Activated T-cell treated with anti-CD3 and anti-CD28 coated beads, Interleukin-2, amount 50 U/mL, for 72 hours (primary cell): Measurements from ENCODE around the gene CACFD1. TPM values are rescaled to one million over a fixed set of nuclear protein-coding genes. Genes with fewer than 3 reads are reported as not detected.

Source experiments
- ATAC-seq, 2 donors: fragments of 150-1000 bp; cut with Tn5 transposase; replicated peaks in 1 of 2; 2 replicates each; pipeline ENCODE4 v1.10.0; 2021; ENCODE audit warnings: moderate library complexity in 2 of 2, mild to moderate bottlenecking in 1 of 2
- DNase-seq, 2 donors: peaks; one replicate each; pipeline ENCODE4 v3.0.0; 2021 to 2022; ENCODE audit warnings: mixed read lengths in 1 of 2
- H3K27ac Mint-ChIP-seq: one replicate; pipeline ENCODE4 v1.8.0; 2022; ENCODE audit warnings: mild to moderate bottlenecking, moderate library complexity, mixed read lengths
- H3K27me3 Mint-ChIP-seq: one replicate; pipeline ENCODE4 v1.8.0; 2022; ENCODE audit warnings: low read depth, mixed read lengths
- H3K36me3 Mint-ChIP-seq, 2 donors: one replicate each; pipeline ENCODE4 v1.8.0; 2022; ENCODE audit warnings: mixed read lengths in 2 of 2, mild to moderate bottlenecking in 1 of 2; ENCODE audit not compliant: insufficient read depth in 2 of 2
- H3K4me1 Mint-ChIP-seq: one replicate; pipeline ENCODE4 v1.8.0; 2022; ENCODE audit warnings: low read depth, mixed read lengths
- H3K4me3 Mint-ChIP-seq, 2 donors: one replicate each; pipeline ENCODE4 v1.8.0; 2022; ENCODE audit warnings: mild to moderate bottlenecking in 2 of 2, mixed read lengths in 2 of 2, moderate library complexity in 2 of 2
- H3K9me3 Mint-ChIP-seq, 2 donors: one replicate each; pipeline ENCODE4 v1.8.0; 2022; ENCODE audit warnings: mixed read lengths in 2 of 2
- total RNA-seq, 2 donors: library from RNA; stranded (reverse); gene quantifications; one replicate each; pipeline ENCODE4 v1.2.3, GENCODE V29; 2022

The CACFD1 gene
- total RNA-seq, 2 donors from 2014 or later = 1.3 to 2.8 TPM

DNA sequence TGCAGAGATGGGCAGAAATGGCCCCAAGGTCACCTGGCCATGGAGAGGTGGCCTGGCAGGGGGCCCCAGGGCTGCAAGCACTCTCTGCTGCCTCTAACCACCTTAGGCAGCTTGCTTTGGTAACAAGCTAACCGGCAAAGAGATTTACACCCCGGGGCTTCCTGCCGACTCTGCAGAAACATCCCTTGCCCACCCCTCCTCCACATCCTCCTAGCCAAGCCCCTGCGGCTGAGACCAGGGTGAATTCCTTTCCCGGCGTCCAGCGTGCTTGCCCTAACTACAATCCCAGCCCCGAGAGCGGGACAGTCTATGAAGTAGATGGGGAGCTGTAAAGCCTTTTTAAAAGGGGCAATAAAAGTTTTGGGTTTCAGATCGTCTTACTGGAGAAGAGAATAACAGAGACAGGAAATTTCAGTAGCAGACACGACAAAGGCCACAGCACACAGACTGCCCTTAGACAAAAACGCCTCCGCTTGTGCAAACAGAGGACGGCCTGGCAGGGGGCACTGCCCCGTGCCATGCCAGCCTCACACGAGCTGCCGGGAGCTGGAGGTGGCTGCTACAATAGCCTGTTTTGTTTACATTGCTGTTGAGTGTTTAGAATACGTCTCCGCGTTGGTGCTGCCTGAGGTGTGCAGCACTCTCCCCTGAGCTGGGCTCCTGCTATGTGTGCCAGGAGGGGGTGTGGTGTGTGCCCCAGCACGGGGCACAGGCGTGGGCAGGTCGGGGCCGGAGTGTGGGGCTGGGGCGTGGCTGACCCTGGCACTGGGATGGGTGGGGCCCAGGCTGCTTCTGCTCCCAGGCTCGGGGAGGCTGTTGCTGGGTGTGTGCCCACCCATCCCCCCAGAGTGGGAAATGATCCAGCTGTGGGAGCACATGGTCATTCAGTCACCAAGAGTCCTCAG lies 49.7 kb downstream of the CACFD1 start:
- Mint-ChIP-seq H3K27me3 (no peaks in the 10 kb centered on the region), H3K36me3 (no peaks in the 10 kb centered on the region), H3K4me1 (peaks cover 9% of the 10 kb centered on the region), H3K9me3 (no peaks in the 10 kb centered on the region), H3K4me3 (peak overlapping the region; percentile 60 to 71), H3K27ac (no peak overlapping the region)
- ATAC-seq = peak; percentile 54 to 55
- DNase-seq = peak in 1 of 2 donors; percentile 3

DNA sequence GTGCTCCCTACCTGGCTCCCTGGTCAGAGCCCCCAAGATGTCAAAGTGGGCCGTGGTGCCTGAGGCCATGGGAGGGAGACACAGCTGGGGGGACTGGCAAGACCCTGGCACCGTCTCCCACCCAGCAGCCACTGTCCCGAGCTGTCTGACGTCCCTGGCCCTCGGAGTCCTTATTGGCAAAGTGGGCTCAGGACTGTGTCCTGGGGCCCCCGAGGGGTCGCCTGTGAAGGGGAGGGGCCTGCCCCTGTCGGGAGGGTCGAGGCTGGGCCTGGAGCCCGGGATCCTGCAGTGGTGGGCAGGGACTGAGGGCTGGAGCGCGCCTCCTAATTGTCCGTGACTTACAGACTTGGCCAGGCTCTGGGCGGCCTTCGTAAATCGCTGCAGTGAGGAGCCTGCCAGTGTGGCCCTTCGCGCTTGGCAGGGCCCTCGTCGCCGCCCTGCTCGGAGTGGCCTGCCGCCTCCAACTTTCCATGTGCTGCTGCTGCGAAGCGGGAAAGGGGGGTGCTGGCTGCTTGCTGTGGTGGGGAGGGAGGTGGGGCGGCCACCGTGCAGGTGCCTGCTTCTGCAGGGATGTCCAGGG lies 51.2 kb downstream of the CACFD1 start:
- DNase-seq = no peak
- ATAC-seq = no peak
- H3K36me3 Mint-ChIP-seq = no peaks in the 10 kb centered on the region
- H3K27ac Mint-ChIP-seq = no peak overlapping the region
- peaks cover 9% of the 10 kb centered on the region for H3K4me1 Mint-ChIP-seq
- no peak overlapping the region for H3K4me3 Mint-ChIP-seq
- H3K27me3 Mint-ChIP-seq = no peaks in the 10 kb centered on the region
- no peaks in the 10 kb centered on the region for H3K9me3 Mint-ChIP-seq

DNA sequence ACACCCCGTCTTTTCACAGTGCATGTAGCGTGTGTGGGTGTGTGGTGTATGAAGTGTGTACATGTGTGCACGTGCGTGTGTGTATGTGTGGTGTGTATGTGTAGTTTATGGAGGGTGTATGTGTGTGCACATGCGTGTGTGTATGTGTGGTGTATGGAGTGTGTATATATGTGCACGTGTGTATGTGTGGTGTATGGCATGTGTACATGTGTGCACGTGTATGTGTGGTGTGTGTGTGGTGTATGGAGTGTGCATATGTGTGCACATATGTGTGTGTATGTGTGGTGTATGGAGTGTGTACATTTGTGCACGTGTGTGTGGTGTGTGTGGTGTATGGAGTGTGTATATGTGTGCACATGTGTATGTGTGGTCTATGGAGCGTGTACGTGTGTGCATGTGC lies 51.8 kb downstream of the CACFD1 start:
- Mint-ChIP-seq H3K36me3 (no peaks in the 10 kb centered on the region), H3K27me3 (no peaks in the 10 kb centered on the region), H3K4me1 (peaks cover 9% of the 10 kb centered on the region), H3K9me3 (no peaks in the 10 kb centered on the region), H3K27ac (no peak overlapping the region), H3K4me3 (no peak overlapping the region)
- DNase-seq (no peak), ATAC-seq (no peak)

DNA sequence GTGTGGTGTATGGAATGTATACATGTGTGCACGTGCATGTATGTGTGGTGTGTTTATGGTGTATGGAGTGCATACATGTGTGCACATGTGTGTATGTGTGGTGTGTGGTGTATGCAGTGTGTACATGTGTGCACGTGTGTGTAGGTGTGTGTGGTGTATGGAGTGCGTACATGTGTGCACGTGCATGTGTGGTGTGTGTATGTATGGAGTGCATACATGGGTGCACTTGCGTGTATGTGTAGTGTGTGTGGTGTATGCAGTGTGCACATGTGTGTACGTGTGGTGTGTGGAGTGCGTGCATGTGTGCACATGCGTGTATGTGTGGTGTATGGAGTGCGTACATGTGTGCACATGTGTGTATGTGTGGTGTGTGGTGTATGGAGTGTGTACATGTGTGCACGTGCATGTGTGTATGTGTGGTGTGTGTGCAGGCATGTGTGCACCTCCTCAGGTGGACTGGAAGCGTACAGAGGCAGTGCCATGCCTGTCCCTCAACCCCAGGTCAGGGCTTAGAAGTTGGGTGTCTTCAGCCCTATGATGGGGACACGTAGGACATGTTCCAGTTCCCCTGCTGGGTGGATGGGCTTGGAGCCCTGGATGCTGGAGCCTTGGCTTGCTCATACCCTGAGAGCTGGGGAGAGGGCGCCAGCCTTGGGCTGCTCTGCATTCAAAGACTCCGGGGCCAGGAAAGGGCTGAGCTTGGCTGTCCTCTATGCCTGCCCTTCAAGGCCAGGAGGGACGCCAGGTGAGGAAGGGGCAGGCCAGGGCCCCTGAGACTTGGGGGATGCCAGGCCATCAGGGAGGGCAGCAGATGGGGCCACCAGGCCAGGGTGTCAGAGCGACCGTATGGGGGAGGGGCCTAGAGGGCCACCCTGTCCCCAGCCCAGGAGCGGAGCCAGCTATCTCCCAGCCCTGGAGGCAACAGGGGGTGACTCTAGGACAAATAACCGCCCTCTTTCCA lies 52.8 kb downstream of the CACFD1 start:
- peaks cover 9% of the 10 kb centered on the region for H3K4me1 Mint-ChIP-seq

DNA sequence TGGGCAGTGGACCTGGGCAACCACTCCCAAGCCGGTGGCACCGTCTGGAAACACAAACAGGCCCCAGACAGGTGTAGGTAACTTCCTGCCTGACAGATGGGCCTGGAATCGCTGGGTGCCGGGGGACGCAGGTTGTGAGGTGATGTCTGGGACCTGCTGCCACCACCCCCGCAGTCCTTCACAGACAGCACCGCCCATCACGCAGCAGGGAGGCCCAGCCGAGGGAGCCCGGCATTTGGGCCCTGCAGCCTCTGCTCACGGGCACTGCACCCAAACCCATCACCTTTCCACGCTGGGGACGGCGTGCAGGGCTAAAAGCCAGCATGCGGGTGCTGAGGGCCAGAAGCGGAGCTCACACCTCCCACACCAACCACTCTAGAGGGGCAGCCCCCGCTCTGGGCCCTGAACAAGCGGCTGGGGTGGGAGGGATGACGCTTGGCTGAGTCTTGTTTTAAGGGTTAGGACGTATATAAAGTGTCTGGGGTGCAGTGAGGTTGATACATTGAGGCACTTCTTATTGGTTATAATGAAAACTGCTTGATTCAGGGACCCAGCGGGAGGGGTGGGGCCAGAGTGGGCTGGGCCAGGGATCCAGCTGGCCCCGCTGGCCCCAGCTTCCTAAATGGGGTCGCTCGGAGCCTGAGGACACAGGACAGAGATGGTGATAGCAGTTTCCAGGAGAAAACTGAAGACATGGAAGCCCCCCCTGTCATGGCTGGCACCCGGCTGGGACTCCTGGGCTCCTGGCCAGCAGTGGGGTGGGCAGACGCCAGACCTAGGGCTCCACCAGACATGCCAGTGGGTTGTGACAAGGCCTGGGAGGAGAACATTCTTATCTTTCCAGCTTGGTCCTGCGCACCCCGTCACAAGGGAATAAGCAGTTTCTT lies 53.7 kb downstream of the CACFD1 start:
- Mint-ChIP-seq H3K4me3 (no peak overlapping the region), H3K27me3 (no peaks in the 10 kb centered on the region), H3K9me3 (no peaks in the 10 kb centered on the region), H3K36me3 (no peaks in the 10 kb centered on the region), H3K4me1 (peaks cover 9% of the 10 kb centered on the region), H3K27ac (no peak overlapping the region)
- DNase-seq (no peak), ATAC-seq (no peak)

More for the DNA sequence above, 52.8 kb downstream of the CACFD1 start:
- no peaks in the 10 kb centered on the region for H3K36me3 Mint-ChIP-seq
- H3K9me3 Mint-ChIP-seq = no peaks in the 10 kb centered on the region
- no peaks in the 10 kb centered on the region for H3K27me3 Mint-ChIP-seq
- H3K27ac Mint-ChIP-seq = no peak overlapping the region
- DNase-seq = no peak
- no peak overlapping the region for H3K4me3 Mint-ChIP-seq
- ATAC-seq = no peak

DNA sequence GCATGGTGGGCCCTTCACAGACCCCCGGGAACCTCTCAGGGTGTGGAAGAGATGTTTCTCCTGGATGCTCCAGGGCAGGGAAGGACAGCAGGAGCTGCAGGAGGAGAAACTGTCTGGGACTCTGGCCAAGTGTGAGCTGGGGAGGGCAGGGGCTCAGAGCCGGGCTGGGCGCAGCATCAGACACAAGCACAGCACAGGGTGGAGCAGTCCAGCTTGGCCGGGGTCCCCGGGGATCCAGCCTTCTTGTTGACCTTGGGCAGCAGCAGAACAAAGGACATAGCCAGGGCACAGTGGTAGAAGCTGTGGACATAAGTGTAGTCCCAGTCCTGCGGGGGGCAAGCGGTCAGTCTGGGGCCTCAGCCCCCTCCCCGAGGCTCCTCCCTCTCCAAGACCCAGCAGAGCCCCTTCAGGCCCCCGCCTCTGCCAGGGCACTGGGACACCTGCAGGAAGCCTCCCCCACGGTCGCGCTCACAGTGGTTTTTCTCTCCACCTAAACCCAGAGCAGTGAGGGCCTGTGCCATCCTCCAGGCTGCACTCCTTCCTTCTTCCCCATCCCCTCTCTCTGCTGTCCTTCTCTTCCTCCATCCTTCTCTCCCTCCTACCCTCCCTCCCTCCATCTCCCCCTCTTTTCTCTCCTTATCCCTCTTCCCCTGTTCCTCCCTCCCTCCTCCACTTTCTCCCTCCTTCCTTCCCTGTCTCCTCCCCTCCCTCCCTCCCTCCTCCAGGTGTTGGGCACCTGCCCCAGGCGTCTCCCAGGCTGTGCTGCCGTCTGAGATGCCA lies 54.9 kb downstream of the CACFD1 start:
- DNase-seq = no peak
- H3K27me3 Mint-ChIP-seq = no peaks in the 10 kb centered on the region
- no peak for ATAC-seq
- H3K4me1 Mint-ChIP-seq = peaks cover 2% of the 10 kb centered on the region
- no peaks in the 10 kb centered on the region for H3K36me3 Mint-ChIP-seq
- H3K27ac Mint-ChIP-seq = no peak overlapping the region
- H3K9me3 Mint-ChIP-seq = no peaks in the 10 kb centered on the region
- no peak overlapping the region for H3K4me3 Mint-ChIP-seq

DNA sequence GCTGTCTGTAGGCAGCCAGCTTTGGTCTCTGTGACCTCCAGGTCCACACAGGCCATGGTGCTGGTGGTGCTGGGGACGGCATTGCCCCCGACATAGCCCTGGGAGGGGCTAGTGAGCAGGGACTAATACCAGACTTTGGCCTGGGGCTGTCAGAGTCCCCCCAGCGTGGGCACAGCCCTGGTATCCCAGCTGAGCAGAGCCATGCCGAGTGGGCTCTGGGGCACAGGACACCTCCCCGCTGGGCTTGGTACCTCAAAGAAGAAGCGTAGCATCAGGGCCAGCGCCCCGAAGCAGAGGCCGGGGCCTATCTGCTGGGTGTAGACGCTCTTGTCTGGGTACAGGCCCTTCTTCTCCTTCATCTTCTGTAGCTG lies 55.4 kb downstream of the CACFD1 start:
- no peaks in the 10 kb centered on the region for H3K4me1 Mint-ChIP-seq
- no peak overlapping the region for H3K27ac Mint-ChIP-seq
- H3K27me3 Mint-ChIP-seq = no peaks in the 10 kb centered on the region
- no peaks in the 10 kb centered on the region for H3K36me3 Mint-ChIP-seq
- no peak overlapping the region for H3K4me3 Mint-ChIP-seq
- no peak for ATAC-seq
- no peak for DNase-seq
- H3K9me3 Mint-ChIP-seq = no peaks in the 10 kb centered on the region

DNA sequence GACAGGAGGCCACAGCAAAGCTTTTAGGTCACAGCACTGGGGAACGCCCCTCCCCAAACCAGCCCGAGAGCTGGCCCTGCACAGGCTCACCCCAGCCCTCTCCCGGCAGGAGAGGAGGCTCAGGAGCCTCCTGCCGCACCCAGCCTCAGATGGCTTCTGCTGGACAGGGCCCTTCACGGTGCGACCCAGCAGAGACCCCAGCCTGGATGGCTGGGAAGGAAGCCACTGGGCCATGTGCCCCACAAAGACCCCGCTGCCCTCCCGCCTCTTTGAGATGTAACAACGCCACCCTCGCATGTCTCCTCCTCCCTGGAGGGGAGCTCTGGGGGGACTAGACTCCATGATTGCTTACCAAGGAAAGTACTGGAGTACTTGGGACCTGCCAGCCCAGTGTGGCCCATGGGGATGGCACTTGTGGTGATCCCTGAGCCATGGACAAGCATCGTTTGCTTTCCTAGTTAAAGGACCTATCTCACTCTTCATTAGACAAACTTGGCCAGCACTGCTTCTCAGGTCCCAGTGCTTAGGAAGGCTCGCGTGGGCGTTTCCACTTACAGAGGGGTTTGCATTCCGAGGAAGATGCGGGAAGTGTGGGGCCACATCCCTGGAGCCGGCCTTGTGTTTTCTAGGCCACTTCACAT lies 56.0 kb downstream of the CACFD1 start:
- Mint-ChIP-seq H3K4me3 (no peak overlapping the region), H3K27ac (no peak overlapping the region)
- ATAC-seq = no peak

DNA sequence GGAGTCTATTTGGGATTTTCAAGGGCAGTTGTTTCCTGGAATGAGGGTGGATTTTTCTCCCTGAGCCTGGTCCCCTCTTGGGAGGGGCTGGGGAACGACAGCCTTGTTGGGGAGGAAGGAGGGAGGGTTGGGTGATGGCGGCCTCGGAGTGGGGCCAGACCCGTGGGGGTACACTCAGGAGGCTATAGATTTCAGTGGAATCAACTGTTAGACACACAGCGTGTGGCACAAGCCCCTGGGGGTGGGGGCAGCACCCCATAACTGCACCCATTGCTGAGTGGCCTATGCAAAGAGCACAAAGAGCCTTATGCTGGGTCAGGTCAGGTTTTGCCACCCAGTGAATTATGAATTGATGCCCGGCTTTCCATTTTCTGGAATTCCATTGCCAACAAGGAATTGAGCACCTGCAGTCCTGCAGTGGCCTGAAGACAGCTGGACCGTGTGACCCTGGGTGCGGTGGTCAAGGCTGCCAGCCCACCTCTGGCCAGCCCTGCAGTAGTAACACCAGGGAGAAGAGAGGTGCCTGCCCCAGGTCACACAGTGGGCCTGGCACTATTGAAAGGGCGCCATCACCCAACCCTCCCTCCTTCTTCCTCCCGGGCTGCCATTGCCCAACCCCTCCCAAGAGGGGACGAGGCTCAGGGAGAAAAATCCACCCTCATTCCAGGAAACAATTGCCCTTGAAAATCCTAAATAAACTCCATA lies 56.6 kb downstream of the CACFD1 start:
- DNase-seq (no peak), ATAC-seq (no peak)
- no peaks in the 10 kb centered on the region for H3K36me3 Mint-ChIP-seq
- no peak overlapping the region for H3K4me3 Mint-ChIP-seq
- H3K27me3 Mint-ChIP-seq = no peaks in the 10 kb centered on the region
- H3K27ac Mint-ChIP-seq = no peak overlapping the region
- no peaks in the 10 kb centered on the region for H3K4me1 Mint-ChIP-seq
- no peaks in the 10 kb centered on the region for H3K9me3 Mint-ChIP-seq

More for the DNA sequence above, 56.0 kb downstream of the CACFD1 start:
- DNase-seq = no peak
- H3K36me3 Mint-ChIP-seq = no peaks in the 10 kb centered on the region
- no peaks in the 10 kb centered on the region for H3K9me3 Mint-ChIP-seq
- H3K27me3 Mint-ChIP-seq = no peaks in the 10 kb centered on the region
- no peaks in the 10 kb centered on the region for H3K4me1 Mint-ChIP-seq

DNA sequence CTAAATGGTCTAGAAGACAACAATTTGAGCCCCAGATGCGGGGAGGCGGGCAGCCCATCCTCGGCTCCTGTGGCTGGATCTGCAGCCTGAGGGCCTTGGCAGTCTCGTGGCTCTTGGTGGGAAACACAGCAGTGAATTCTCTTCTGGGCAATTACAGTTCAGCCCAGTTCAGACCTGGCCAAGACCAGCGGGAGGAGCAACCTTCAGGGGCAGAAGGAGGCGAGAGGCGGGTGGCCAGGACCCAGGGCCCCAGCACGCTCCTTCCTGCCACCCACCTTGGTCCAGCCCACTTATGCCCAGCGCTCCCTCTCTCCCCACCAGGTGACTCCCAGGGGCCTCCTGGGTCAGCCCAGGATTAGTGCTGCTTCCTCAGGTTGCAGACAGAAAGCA lies 57.2 kb downstream of the CACFD1 start:
- DNase-seq (no peak), ATAC-seq (no peak)
- H3K4me1 Mint-ChIP-seq = no peaks in the 10 kb centered on the region
- H3K27me3 Mint-ChIP-seq = no peaks in the 10 kb centered on the region
- no peaks in the 10 kb centered on the region for H3K9me3 Mint-ChIP-seq
- H3K36me3 Mint-ChIP-seq = no peaks in the 10 kb centered on the region
- no peak overlapping the region for H3K27ac Mint-ChIP-seq
- H3K4me3 Mint-ChIP-seq = no peak overlapping the region

DNA sequence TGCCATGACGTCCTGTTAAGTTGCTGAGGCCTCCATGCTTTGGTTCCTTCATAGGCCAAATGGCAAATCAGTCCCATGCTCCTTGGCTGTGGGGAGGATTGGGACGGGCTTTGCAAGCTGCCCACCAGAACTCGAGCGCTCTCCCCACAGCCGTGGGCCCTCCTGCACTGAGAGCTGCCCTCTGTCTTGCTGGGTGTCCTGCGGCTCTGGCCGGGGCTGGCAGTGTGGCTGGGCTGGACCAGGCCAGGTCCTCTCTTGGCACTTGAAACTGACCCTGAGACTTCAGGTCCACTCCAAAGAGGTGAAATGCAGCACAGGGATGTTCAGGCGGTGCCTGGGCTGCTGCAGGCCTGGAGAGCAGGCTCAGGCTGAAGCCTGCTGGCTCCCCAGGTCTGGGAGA lies 57.9 kb downstream of the CACFD1 start:
- DNase-seq (no peak), ATAC-seq (no peak)
- Mint-ChIP-seq H3K9me3 (no peaks in the 10 kb centered on the region), H3K27me3 (no peaks in the 10 kb centered on the region), H3K4me3 (no peak overlapping the region), H3K27ac (no peak overlapping the region), H3K36me3 (no peaks in the 10 kb centered on the region), H3K4me1 (no peaks in the 10 kb centered on the region)
